Esophagus squamous epithelium (tissue), 4 donors: Measurements from ENCODE around the gene SNN.

ENCODE experiments used
- CTCF ChIP-seq, 6 experiments: fragments of 450-650 bp in 4 of 6; fragments of 200-600 bp in 2 of 6; sonication (generic) in 2 of 6; IDR thresholded peaks; one replicate each; pipeline ENCODE4 v1.5.1; 2016 to 2019; ENCODE audit warnings: antibody characterized with exemption in 6 of 6, mild to moderate bottlenecking in 4 of 6, moderate library complexity in 4 of 6
- POLR2A ChIP-seq, 4 donors: fragments of 450-650 bp; IDR thresholded peaks; one replicate each; pipeline ENCODE4 v1.6.1; 2017; ENCODE audit warnings: antibody characterized with exemption in 4 of 4, mild to moderate bottlenecking in 4 of 4, moderate library complexity in 3 of 4

GRCh38 chr16:11691235-11691634 lies 23.0 kb downstream of the SNN start:
- no peak for TF ChIP-seq CTCF (IDR thresholded peaks at IDR 0.05)
- TF ChIP-seq POLR2A (IDR thresholded peaks at IDR 0.05): no peak
